ENCODE measurements around the gene AMBRA1. TPM values are rescaled to one million over a fixed set of nuclear protein-coding genes. Genes with fewer than 3 reads are reported as not detected.

Gene AMBRA1
- total RNA-seq, 4 donors from 2014 or later: 43.4 to 48.9 (median 46.3) TPM

DNA sequence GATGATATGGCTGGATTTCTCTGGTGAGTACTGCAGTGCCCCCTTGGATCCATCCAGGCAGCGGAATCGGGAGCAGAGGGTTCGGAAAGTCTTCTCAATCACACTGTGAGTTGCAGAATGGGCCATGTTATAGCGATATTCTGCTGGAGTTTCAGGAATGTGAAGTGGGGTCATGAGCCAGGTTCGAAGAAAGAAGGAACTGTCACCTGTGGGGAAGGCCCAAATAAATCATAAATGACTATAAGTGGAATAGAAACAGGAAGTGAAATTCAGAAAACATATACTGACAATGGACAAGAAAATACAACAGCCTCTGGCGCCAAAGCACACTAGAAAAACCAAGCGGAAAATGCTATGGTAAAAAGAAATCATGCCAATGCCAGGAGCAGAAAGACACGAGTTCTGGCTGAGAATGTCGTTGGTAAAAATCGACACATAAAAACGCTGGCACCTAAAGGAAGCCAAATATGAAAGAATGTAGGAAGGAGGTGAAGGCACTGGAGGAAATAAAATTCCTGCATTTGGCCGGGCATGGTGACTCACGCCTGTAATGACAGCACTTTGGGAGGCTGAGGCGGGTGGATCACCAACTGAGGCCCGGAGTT, 10.0 kb upstream of the AMBRA1 start:
- H3K4me3 ChIP-seq: no peak overlapping the region
- in situ Hi-C loops (cut with MboI; ENCODE audit: low pct_ligation_motif_present in 1 of 4, low pct_unique_long_range_greater_than_20kb in 1 of 4, low sequenced_read_pairs in 3 of 4) (no loop called here), intact Hi-C loops (cut with DNase I; ENCODE audit: low total_unique reads) (no loop called here)
- no peak for DNase-seq
- 87 to 90% methylated on average over 9 to 15 of the region's 15 CpGs for WGBS, 2 donors (ENCODE audit: low coverage in 1 of 2)
- no peak for TF ChIP-seq POLR2A (IDR thresholded peaks at IDR 0.05)
- TF ChIP-seq, protein P1, sequence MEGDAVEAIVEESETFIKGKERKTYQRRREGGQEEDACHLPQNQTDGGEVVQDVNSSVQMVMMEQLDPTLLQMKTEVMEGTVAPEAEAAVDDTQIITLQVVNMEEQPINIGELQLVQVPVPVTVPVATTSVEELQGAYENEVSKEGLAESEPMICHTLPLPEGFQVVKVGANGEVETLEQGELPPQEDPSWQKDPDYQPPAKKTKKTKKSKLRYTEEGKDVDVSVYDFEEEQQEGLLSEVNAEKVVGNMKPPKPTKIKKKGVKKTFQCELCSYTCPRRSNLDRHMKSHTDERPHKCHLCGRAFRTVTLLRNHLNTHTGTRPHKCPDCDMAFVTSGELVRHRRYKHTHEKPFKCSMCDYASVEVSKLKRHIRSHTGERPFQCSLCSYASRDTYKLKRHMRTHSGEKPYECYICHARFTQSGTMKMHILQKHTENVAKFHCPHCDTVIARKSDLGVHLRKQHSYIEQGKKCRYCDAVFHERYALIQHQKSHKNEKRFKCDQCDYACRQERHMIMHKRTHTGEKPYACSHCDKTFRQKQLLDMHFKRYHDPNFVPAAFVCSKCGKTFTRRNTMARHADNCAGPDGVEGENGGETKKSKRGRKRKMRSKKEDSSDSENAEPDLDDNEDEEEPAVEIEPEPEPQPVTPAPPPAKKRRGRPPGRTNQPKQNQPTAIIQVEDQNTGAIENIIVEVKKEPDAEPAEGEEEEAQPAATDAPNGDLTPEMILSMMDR (IDR thresholded peaks at IDR 0.05): no peak
- TF ChIP-seq EP300 (IDR thresholded peaks at IDR 0.05; ENCODE audit: low read depth): no peak
- TF ChIP-seq POLR2AphosphoS5 (IDR thresholded peaks at IDR 0.05): no peak
- H3K4me1 ChIP-seq: peaks cover 0 to 5% (median 0%) of the 10 kb centered on the region in 4 donors
- no peaks in the 10 kb centered on the region for H3K36me3 ChIP-seq
- H3K27ac ChIP-seq: no peak overlapping the region
- no peaks in the 10 kb centered on the region for H3K9me3 ChIP-seq
- H3K27me3 ChIP-seq: no peaks in the 10 kb centered on the region

DNA sequence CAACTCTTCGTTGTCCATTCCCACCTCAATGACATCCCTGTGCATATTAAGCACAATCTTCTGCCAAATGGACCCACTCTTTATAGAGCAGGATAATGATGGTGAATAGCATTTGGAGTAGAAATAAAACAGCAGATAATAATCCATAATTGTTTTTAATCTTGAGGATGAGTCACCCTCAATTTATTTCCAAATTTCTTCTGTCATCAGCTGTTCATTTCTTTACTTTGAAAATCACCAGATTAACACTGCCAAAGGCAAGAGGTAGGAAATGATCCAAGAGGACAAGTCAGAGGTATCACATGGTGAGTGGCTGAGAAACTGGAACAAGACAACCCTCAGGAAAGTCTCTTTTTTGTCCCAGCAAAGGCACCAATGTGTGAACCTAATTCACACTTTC, 7.3 kb upstream of the AMBRA1 start:
- peak overlapping the region in 2 of 4 donors; percentile 0 to 26 for H3K27ac ChIP-seq
- WGBS, 2 donors (ENCODE audit: low coverage in 1 of 2): 85% methylated on average over 1 of the region's 1 CpG; no CpG with 5 or more reads in 1 of the 2 donors
- DNase-seq: no peak

DNA sequence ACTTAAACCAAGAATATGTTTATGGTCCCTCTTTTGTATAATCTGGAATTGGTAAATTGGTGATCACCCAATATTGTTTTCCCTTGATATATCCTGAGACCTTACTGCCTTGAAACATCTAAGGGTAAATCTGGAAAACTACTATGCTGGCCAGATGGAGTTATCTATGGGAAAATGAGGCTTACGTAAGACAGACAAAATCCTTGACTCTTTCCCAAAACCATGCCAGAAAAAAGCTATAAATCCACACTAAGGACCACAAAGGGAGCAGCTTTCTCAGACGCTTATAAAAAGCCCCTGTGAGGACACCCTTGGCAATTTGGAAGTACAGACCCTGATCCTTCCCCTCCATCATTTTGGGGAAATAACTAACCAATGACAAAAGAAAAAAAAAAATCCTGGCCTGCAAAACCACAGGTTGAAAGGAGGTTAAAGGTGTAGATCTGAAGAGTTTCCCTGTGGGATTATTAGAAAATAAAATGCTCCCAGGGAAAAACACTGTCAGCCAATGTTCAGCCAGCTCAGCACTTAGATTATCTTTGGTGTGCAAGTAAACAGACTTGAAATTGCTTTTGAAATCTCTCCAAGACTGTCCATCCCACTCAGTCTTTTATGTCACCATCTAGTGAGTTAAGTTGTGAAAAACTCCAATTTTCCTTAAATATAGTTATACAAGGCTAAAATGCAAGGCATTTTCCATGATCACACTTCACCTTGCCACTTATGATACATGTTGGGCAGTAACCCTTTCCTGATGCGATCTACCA, 6.6 kb upstream of the AMBRA1 start:
- peak overlapping the region in 3 of 4 donors; percentile 9 to 26 (median 18) for H3K27ac ChIP-seq
- in situ Hi-C loops (cut with MboI; ENCODE audit: low pct_ligation_motif_present in 1 of 4, low pct_unique_long_range_greater_than_20kb in 1 of 4, low sequenced_read_pairs in 3 of 4) (no loop called here), intact Hi-C loops (cut with DNase I; ENCODE audit: low total_unique reads) (no loop called here)
- H3K27me3 ChIP-seq: no peaks in the 10 kb centered on the region
- H3K4me3 ChIP-seq: no peak overlapping the region
- no peak for DNase-seq
- no peaks in the 10 kb centered on the region for H3K36me3 ChIP-seq
- WGBS, 2 donors (ENCODE audit: low coverage in 1 of 2): 72 to 80% methylated on average over 3 of the region's 3 CpGs
- TF ChIP-seq POLR2A (IDR thresholded peaks at IDR 0.05) (no peak), POLR2AphosphoS5 (IDR thresholded peaks at IDR 0.05) (no peak), EP300 (IDR thresholded peaks at IDR 0.05; ENCODE audit: low read depth) (no peak)
- TF ChIP-seq, protein P1 (IDR thresholded peaks at IDR 0.05): no peak
- H3K4me1 ChIP-seq: peaks cover 0 to 8% (median 0%) of the 10 kb centered on the region in 4 donors
- no peaks in the 10 kb centered on the region for H3K9me3 ChIP-seq

More for the DNA sequence above, 7.3 kb upstream of the AMBRA1 start:
- Histone ChIP-seq H3K4me1 (peaks cover 0 to 8% (median 0%) of the 10 kb centered on the region in 4 donors), H3K9me3 (no peaks in the 10 kb centered on the region), H3K27me3 (no peaks in the 10 kb centered on the region), H3K36me3 (no peaks in the 10 kb centered on the region), H3K4me3 (no peak overlapping the region)
- intact Hi-C loops (cut with DNase I; ENCODE audit: low total_unique reads): no loop called here
- in situ Hi-C loops (cut with MboI; ENCODE audit: low pct_ligation_motif_present in 1 of 4, low pct_unique_long_range_greater_than_20kb in 1 of 4, low sequenced_read_pairs in 3 of 4): no loop called here
- TF ChIP-seq EP300 (IDR thresholded peaks at IDR 0.05; ENCODE audit: low read depth) (no peak), POLR2A (IDR thresholded peaks at IDR 0.05) (no peak), POLR2AphosphoS5 (IDR thresholded peaks at IDR 0.05) (no peak)
- TF ChIP-seq, protein P1 (IDR thresholded peaks at IDR 0.05): no peak

DNA sequence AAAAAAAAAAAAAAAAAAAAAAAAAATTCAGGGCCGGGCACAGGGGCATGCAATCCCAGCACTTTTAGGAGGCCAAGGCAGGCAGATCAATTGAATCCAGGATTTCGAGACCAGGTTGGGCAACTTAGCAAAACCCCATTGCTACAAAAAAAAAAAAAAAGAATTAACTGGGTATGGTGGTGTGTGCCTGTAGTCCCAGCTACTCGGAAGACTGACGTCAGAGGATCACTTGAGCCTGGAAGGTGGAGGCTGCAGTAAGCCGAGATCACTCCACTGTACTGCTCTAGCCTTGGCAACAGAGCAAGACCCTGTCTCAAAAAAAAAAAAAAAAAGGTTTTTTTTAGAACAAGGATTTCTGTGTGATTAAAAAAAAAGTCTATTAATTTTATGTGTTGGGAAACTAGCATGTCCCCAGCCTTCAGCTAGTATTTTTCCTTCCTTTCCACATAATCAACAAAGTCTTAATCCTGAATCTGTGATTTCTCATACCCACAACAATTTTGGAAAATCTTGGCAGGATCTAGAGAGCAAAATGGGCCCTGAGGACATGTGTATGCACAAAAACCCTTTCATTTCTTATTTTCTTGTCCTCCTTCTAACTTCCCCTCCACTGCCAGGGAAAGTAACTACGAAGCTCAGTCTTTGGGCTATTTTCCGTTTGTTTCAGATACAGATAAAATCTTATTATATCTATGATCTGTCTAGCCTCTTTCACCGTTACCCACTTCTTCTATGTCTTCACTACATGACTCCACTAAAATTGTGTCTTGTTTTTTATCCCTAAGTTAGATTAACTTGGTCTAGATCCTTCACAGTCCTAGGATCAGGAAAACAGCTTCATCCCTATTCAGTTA, 5.7 kb upstream of the AMBRA1 start:
- in situ Hi-C loops (cut with MboI; ENCODE audit: low pct_ligation_motif_present in 1 of 4, low pct_unique_long_range_greater_than_20kb in 1 of 4, low sequenced_read_pairs in 3 of 4) (no loop called here), intact Hi-C loops (cut with DNase I; ENCODE audit: low total_unique reads) (no loop called here)
- H3K27me3 ChIP-seq: no peaks in the 10 kb centered on the region
- DNase-seq: no peak
- H3K27ac ChIP-seq: peak overlapping the region in 3 of 4 donors; percentile 9 to 26 (median 18)
- no peak overlapping the region for H3K4me3 ChIP-seq
- no peaks in the 10 kb centered on the region for H3K9me3 ChIP-seq
- 94 to 99% methylated on average over 8 of the region's 8 CpGs for WGBS, 2 donors (ENCODE audit: low coverage in 1 of 2)
- peaks cover 0 to 8% (median under 1%) of the 10 kb centered on the region in 4 donors for H3K4me1 ChIP-seq
- no peak for TF ChIP-seq POLR2A (IDR thresholded peaks at IDR 0.05)
- no peaks in the 10 kb centered on the region for H3K36me3 ChIP-seq

All from transverse colon (tissue), 4 donors.